Endothelial cell of umbilical vein (primary cell): Measurements from ENCODE around the gene DCUN1D4. TPM values are rescaled to one million over a fixed set of nuclear protein-coding genes. Genes with fewer than 3 reads are reported as not detected.

ENCODE experiments used
- BruUV-seq: library from RNA; stranded (reverse); fragments of 400-500 nt; replicated peaks from 2 replicates; lab custom pipeline; 2021; lab: Mats Ljungman, UMichigan
- CTCF ChIA-PET: fragments of 300-600, 350-600 bp; sonication (Branson Sonifier 250); formaldehyde crosslinking; loops from one replicate; lab custom pipeline; 2021; ENCODE audit warnings: antibody characterized with exemption, inconsistent platforms; lab: Charles Lee
- POLR2A ChIA-PET: fragments of 300-600, 350-600 bp; sonication (Branson Sonifier 250); formaldehyde crosslinking; loops from one replicate; lab custom pipeline; 2021; ENCODE audit warnings: antibody characterized with exemption, inconsistent platforms; lab: Charles Lee
- DNase-seq: peaks from one replicate; pipeline ENCODE4 v3.0.0-alpha.2; 2011; ENCODE audit warnings: low read depth, low spot score
- FAIRE-seq: peaks from 2 replicates; lab custom pipeline; 2011; peaks lifted over from hg19 to GRCh38; lab: Jason Lieb, UNC
- H2AFZ ChIP-seq: 2 replicates; pipeline ENCODE4 v1.6.0; 2012; ENCODE audit warnings: low read depth, low read length, control low read depth, inconsistent platforms
- H3K27ac ChIP-seq: 2 replicates; pipeline ENCODE4 v1.5.1; 2011; ENCODE audit warnings: low read depth, mild to moderate bottlenecking, control low read depth, low read length, moderate library complexity; ENCODE audit not compliant: insufficient read depth
- H3K27me3 ChIP-seq, 2 experiments: 2 replicates each; pipeline versions ENCODE4 v1.6.0 to v1.6.1; 2011; ENCODE audit warnings: low read length in 2 of 2, mixed read lengths in 1 of 2; ENCODE audit not compliant: control insufficient read depth in 2 of 2, insufficient read depth in 2 of 2
- H3K36me3 ChIP-seq, 2 experiments: 2 replicates in 1 of 2; 3 replicates in 1 of 2; pipeline ENCODE4 v1.5.1; 2011; ENCODE audit warnings: low read length in 2 of 2, mild to moderate bottlenecking in 1 of 2, moderate library complexity in 1 of 2; ENCODE audit not compliant: control insufficient read depth in 2 of 2, insufficient read depth in 2 of 2; ENCODE audit errors: extremely low read depth in 1 of 2
- H3K4me1 ChIP-seq: 3 replicates; pipeline ENCODE4 v1.5.1; 2011; ENCODE audit warnings: mild to moderate bottlenecking, low read length; ENCODE audit not compliant: control insufficient read depth, insufficient read depth; ENCODE audit errors: extremely low read depth
- H3K4me2 ChIP-seq: 2 replicates; pipeline ENCODE4 v1.6.1; 2011; ENCODE audit warnings: low read length, control low read depth, mixed read lengths; ENCODE audit not compliant: insufficient read depth
- H3K4me3 ChIP-seq, 3 experiments: fragments of 200-600 bp in 1 of 3; sonication (generic), shearing (Covaris generic) in 1 of 3; replicated peaks in 1 of 3; 2 replicates each; pipeline ENCODE4 v1.5.1; 2011 to 2016; ENCODE audit warnings: control low read depth in 3 of 3, low read length in 3 of 3, mild to moderate bottlenecking in 2 of 3, inconsistent platforms in 1 of 3, low read depth in 1 of 3, moderate library complexity in 1 of 3; ENCODE audit not compliant: insufficient read depth in 1 of 3
- H3K79me2 ChIP-seq: 2 replicates; pipeline ENCODE4 v1.6.0; 2012; ENCODE audit warnings: low read length, inconsistent platforms; ENCODE audit not compliant: control insufficient read depth, insufficient read depth
- H3K9ac ChIP-seq: replicated peaks from 2 replicates; pipeline ENCODE3; 2011; ENCODE audit warnings: low read length, control low read depth; ENCODE audit not compliant: insufficient read depth; ENCODE audit errors: extremely low read depth
- H3K9me1 ChIP-seq: replicated peaks from 3 replicates; pipeline ENCODE4 v1.6.0; 2011; ENCODE audit warnings: mild to moderate bottlenecking, low read length; ENCODE audit not compliant: control insufficient read depth, insufficient read depth; ENCODE audit errors: extremely low read depth
- H3K9me3 ChIP-seq: replicated peaks from 2 replicates; pipeline ENCODE4 v1.5.1; 2012; ENCODE audit warnings: low read length, inconsistent platforms; ENCODE audit not compliant: control insufficient read depth, insufficient read depth
- H4K20me1 ChIP-seq: replicated peaks from 2 replicates; pipeline ENCODE3; 2011; ENCODE audit warnings: mild to moderate bottlenecking, low read length; ENCODE audit not compliant: control insufficient read depth, insufficient read depth; ENCODE audit errors: extremely low read depth
- CTCF ChIP-seq, 2 donors: IDR thresholded peaks; 1 replicate in 1 of 2; 2 replicates in 1 of 2; pipeline ENCODE4 v1.5.1; 2011; ENCODE audit warnings: low read length in 2 of 2, mild to moderate bottlenecking in 2 of 2, moderate library complexity in 2 of 2, control low read depth in 1 of 2, inconsistent platforms in 1 of 2, low read depth in 1 of 2; ENCODE audit not compliant: insufficient read depth in 1 of 2; ENCODE audit errors: extremely low read depth in 1 of 2
- EZH2 ChIP-seq: IDR thresholded peaks from 2 replicates; pipeline ENCODE4 v1.6.1; 2012; ENCODE audit warnings: borderline replicate concordance, low read depth, mild to moderate bottlenecking, moderate library complexity, low read length, inconsistent platforms; ENCODE audit not compliant: severe bottlenecking
- FOS ChIP-seq: IDR thresholded peaks from 2 replicates; pipeline ENCODE4 v1.6.1; 2011; ENCODE audit warnings: mild to moderate bottlenecking, low read length, moderate library complexity, borderline replicate concordance; ENCODE audit not compliant: insufficient read depth
- GATA2 ChIP-seq: IDR thresholded peaks from 2 replicates; pipeline ENCODE4 v1.7.0; 2011; ENCODE audit warnings: low read depth, mild to moderate bottlenecking, moderate library complexity, mixed read lengths, low read length; ENCODE audit not compliant: insufficient read length, insufficient read depth
- JUN ChIP-seq: IDR thresholded peaks from 2 replicates; pipeline ENCODE4 v1.6.1; 2011; ENCODE audit warnings: borderline replicate concordance, low read depth; ENCODE audit not compliant: insufficient read length, insufficient read depth
- MYC ChIP-seq: IDR thresholded peaks from one replicate; pipeline ENCODE4 v1.6.1; 2011; ENCODE audit warnings: mild to moderate bottlenecking, low read depth, low read length
- POLR2A ChIP-seq: IDR thresholded peaks from 2 replicates; pipeline ENCODE4 v1.6.1; 2012; ENCODE audit warnings: low read depth, mild to moderate bottlenecking, control low read depth, low read length
- POLR2AphosphoS5 ChIP-seq: IDR thresholded peaks from 2 replicates; pipeline ENCODE4 v1.6.1; 2012; ENCODE audit warnings: low read depth, mild to moderate bottlenecking, control low read depth, low read length, moderate library complexity; ENCODE audit not compliant: insufficient read depth
- dilution Hi-C: fragments of 300-500 bp; cut with MboI; formaldehyde crosslinking; loops from one replicate; pipeline ENCODE4 v1.15.0; 2019; ENCODE audit warnings: low sequenced_read_pairs; ENCODE audit not compliant: extremely low pct_ligation_motif_present
- intact Hi-C: fragments of 100-400 bp; cut with micrococcal nuclease; formaldehyde crosslinking; loops from one replicate; pipeline ENCODE4 v1.10.0; 2022
- polyA plus RNA-seq, 4 experiments: library from polyadenylated mRNA; depleted of rRNA in 3 of 4; stranded (reverse) in 3 of 4; unstranded in 1 of 4; fragments of >200 nt; gene quantifications; 2 replicates each; pipeline versions ENCODE4 v1.2.1 to v1.2.3, GENCODE V29; 2011 to 2012; ENCODE audit warnings: missing spikeins in 1 of 4
- total RNA-seq: library from RNA; stranded (reverse); gene quantifications from 2 replicates; pipeline ENCODE4 v1.2.3, GENCODE V29; 2021
- TF ChIP-seq, protein P1 (sequence below): IDR thresholded peaks from 2 replicates; pipeline ENCODE4 v1.6.1; 2011; ENCODE audit not compliant: insufficient read depth, insufficient read length

The DCUN1D4 gene
- total and polyA plus RNA-seq, 2 donors (not counting 3 experiments of a cell fraction or from before 2014, with no cell fraction given), result 24.8 to 50.6 TPM

DNA sequence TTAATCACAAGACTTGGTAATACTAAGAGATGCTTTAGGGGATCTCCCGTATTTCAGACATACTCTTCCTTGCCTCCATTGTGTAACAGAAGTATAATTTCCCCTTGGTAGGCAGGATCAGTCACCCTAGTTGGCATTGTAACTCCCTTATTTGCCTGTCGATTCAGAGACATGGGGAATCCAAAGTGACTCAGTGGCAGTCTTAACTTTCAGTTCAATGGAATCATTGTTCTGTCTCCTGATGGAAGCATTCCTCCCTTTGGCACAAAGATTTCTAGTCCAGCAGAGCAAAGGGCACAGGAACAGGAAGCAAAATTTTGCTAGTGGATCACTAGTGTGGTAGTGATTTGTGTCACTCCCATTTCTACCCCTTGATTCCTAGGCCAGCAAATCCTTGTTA is 80.4 kb downstream of the DCUN1D4 start:
- no TSS peak for BruUV-seq

DNA sequence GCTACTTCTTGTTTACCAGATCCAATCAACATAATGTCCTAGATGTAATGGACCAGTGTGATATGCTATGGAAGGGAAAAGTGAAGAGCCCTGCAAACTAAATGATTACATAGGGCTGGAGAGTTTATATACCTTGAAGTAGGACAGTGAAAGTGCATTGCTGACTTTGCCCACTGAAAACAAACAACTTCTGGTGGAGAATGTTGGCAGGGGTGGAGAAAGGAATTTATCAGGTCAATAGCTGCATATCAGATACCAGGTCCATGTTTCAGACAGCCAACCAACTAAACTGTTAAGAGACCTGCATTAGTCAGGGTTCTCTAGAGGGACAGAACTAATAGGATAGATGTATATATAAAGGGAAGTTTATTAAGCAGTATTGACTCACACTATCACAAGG is 82.4 kb downstream of the DCUN1D4 start:
- H3K9ac ChIP-seq, result no peak overlapping the region
- no peak overlapping the region for H3K27ac ChIP-seq
- no peak overlapping the region for H3K4me2 ChIP-seq
- no peaks in the 10 kb centered on the region for H3K79me2 ChIP-seq
- TF ChIP-seq FOS (no peak), CTCF (IDR thresholded peaks at IDR 0.05; ENCODE audit: extremely low read depth in 1 of 2, insufficient read depth in 1 of 2, low read depth in 1 of 2, low read length in 2 of 2) (no peak), JUN (no peak), GATA2 (no peak), POLR2AphosphoS5 (no peak), MYC (no peak), EZH2 (no peak), POLR2A (no peak)
- TF ChIP-seq, protein P1, sequence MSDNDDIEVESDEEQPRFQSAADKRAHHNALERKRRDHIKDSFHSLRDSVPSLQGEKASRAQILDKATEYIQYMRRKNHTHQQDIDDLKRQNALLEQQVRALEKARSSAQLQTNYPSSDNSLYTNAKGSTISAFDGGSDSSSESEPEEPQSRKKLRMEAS, result no peak
- ChIA-PET POLR2A (no interaction called here), CTCF (no interaction called here)
- no peak for FAIRE-seq
- peaks cover 0 to 3% of the 10 kb centered on the region in 2 experiments for H3K27me3 ChIP-seq
- H3K36me3 ChIP-seq, result no peaks in the 10 kb centered on the region
- dilution Hi-C loops (no loop called here), intact Hi-C loops (no loop called here)
- H3K4me1 ChIP-seq, result no peaks in the 10 kb centered on the region
- no TSS peak for BruUV-seq
- H3K4me3 ChIP-seq, result no peak overlapping the region
- H3K9me1 ChIP-seq, result no peaks in the 10 kb centered on the region
- no peak for DNase-seq
- no peak overlapping the region for H2AFZ ChIP-seq
- no peaks in the 10 kb centered on the region for H3K9me3 ChIP-seq
- no peaks in the 10 kb centered on the region for H4K20me1 ChIP-seq

More for the DNA sequence above, 80.4 kb downstream of the DCUN1D4 start:
- Histone ChIP-seq H3K9me3 (no peaks in the 10 kb centered on the region), H3K4me3 (no peak overlapping the region), H3K27me3 (no peaks in the 10 kb centered on the region), H2AFZ (no peak overlapping the region), H3K4me2 (no peak overlapping the region), H4K20me1 (no peaks in the 10 kb centered on the region), H3K9me1 (no peaks in the 10 kb centered on the region), H3K9ac (no peak overlapping the region), H3K36me3 (no peaks in the 10 kb centered on the region), H3K27ac (no peak overlapping the region), H3K4me1 (no peaks in the 10 kb centered on the region), H3K79me2 (no peaks in the 10 kb centered on the region)
- POLR2A ChIA-PET, result no interaction called here
- CTCF ChIA-PET, result no interaction called here
- intact Hi-C loops, result no loop called here
- DNase-seq (no peak), FAIRE-seq (no peak)
- dilution Hi-C loops, result no loop called here
- TF ChIP-seq POLR2A, result no peak
